ENCODE data around the gene CACNA2D3.

DNA sequence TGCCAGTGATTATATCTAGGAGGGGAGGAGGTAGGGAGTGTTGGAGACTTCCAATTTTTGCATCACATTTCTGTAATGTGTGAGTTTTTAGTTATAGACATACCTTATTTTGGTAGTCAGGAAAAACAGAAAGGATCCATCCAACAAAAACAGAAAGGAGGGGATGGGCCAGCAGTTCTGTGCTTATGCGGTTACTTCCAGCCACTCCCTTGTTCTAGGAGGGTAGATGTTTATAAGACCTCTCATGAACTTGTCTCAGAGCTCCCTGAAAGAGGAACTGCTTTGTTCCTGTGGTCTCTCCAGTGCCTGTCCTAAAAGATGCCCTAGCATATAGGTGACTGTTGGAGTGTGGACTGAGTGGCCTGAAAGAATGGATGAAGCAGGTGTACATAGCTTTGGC lies 323.3 kb downstream of the CACNA2D3 start:
- TF ChIP-seq, protein P1, sequence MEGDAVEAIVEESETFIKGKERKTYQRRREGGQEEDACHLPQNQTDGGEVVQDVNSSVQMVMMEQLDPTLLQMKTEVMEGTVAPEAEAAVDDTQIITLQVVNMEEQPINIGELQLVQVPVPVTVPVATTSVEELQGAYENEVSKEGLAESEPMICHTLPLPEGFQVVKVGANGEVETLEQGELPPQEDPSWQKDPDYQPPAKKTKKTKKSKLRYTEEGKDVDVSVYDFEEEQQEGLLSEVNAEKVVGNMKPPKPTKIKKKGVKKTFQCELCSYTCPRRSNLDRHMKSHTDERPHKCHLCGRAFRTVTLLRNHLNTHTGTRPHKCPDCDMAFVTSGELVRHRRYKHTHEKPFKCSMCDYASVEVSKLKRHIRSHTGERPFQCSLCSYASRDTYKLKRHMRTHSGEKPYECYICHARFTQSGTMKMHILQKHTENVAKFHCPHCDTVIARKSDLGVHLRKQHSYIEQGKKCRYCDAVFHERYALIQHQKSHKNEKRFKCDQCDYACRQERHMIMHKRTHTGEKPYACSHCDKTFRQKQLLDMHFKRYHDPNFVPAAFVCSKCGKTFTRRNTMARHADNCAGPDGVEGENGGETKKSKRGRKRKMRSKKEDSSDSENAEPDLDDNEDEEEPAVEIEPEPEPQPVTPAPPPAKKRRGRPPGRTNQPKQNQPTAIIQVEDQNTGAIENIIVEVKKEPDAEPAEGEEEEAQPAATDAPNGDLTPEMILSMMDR (conservative IDR thresholded peaks at IDR 0.05; ENCODE audit: low read length) = no peak
- TF ChIP-seq EZH2phosphoT487 (IDR thresholded peaks at IDR 0.05; ENCODE audit: borderline replicate concordance, low read depth, low read length) = no peak
